HL-60 (cell line): ENCODE data around the gene PRAC1.

ENCODE experiments used
- DNase-seq, 2 experiments: peaks; one replicate each; pipeline ENCODE4 v3.0.0-alpha.2; 2010 to 2020; ENCODE audit warnings: low read depth in 1 of 2, low spot score in 1 of 2
- H3K27ac ChIP-seq: fragments of 250-450 bp; sonication (Bioruptor Pico); replicated peaks from 2 replicates; pipeline ENCODE4 v1.5.1; 2020; ENCODE audit warnings: mild to moderate bottlenecking, moderate library complexity
- H3K27me3 ChIP-seq: fragments of 250-450 bp; sonication (Bioruptor Pico); 2 replicates; pipeline ENCODE4 v1.5.1; 2021; ENCODE audit warnings: mild to moderate bottlenecking, moderate library complexity; ENCODE audit not compliant: insufficient read depth, poor library complexity, severe bottlenecking
- H3K4me3 ChIP-seq: replicated peaks from 2 replicates; pipeline ENCODE4 v1.5.1; 2011; ENCODE audit warnings: mild to moderate bottlenecking, control low read depth, low read length; ENCODE audit not compliant: insufficient read depth
- CTCF ChIP-seq: IDR thresholded peaks from one replicate; pipeline ENCODE4 v1.5.1; 2011; ENCODE audit warnings: low read length, control low read depth, inconsistent platforms; ENCODE audit not compliant: insufficient read depth
- GABPA ChIP-seq: IDR thresholded peaks from 2 replicates; pipeline ENCODE4 v1.6.1; 2012; ENCODE audit warnings: low read depth
- POLR2AphosphoS5 ChIP-seq: IDR thresholded peaks from 2 replicates; pipeline ENCODE4 v1.6.1; 2012; ENCODE audit warnings: low read depth
- SPI1 ChIP-seq: IDR thresholded peaks from 2 replicates; pipeline ENCODE4 v1.6.1; 2012; ENCODE audit warnings: low read depth, mild to moderate bottlenecking, borderline replicate concordance
- TF ChIP-seq, protein P1 (sequence below): IDR thresholded peaks from 2 replicates; pipeline ENCODE4 v1.6.1; 2012; ENCODE audit warnings: low read depth; ENCODE audit not compliant: insufficient replicate concordance

Gene PRAC1

DNA sequence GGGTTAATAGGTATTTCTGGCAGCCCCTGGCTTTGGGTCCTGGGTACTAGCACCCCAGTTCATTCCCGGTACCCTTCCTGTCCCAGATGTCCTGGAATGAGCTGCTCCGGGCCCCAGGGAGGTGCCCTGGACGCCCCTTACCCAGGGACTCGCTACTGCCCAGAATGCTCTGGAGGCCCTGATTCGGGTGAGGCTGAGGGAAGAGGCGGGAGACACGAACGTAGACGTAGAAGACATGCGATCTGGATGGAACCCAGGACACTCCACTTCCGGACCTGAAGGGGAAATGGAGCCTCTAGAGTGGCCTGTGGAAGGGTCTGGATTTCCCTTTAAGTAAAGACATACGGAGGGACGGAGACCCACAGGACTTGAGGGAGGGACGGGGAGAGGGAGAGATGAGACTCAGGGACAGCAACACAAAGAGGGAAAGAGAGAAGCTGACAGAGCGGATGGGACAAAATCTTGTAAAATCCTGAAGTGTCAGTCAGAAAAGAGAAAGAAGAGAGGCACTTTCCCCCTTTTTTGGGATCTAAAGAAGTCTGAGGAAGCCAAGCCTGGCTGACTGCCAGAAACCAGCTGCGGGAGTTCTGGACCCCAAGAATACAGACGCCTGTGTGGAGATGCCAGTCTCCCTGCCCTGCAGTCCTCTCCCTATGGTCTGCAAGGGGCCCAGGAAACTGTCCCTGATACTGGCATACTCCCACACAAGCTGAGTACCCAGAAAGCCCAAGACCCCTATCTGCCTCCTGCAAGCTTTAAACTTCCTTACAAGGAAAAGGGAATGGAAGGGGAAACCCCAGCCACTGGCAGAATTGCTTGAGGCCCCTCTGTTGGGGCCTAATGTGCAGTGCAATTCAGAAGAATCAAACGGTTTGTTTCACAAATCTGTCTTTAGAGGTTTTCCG, 7.3 kb upstream of the PRAC1 start:
- no peak for DNase-seq
- TF ChIP-seq, protein P1, sequence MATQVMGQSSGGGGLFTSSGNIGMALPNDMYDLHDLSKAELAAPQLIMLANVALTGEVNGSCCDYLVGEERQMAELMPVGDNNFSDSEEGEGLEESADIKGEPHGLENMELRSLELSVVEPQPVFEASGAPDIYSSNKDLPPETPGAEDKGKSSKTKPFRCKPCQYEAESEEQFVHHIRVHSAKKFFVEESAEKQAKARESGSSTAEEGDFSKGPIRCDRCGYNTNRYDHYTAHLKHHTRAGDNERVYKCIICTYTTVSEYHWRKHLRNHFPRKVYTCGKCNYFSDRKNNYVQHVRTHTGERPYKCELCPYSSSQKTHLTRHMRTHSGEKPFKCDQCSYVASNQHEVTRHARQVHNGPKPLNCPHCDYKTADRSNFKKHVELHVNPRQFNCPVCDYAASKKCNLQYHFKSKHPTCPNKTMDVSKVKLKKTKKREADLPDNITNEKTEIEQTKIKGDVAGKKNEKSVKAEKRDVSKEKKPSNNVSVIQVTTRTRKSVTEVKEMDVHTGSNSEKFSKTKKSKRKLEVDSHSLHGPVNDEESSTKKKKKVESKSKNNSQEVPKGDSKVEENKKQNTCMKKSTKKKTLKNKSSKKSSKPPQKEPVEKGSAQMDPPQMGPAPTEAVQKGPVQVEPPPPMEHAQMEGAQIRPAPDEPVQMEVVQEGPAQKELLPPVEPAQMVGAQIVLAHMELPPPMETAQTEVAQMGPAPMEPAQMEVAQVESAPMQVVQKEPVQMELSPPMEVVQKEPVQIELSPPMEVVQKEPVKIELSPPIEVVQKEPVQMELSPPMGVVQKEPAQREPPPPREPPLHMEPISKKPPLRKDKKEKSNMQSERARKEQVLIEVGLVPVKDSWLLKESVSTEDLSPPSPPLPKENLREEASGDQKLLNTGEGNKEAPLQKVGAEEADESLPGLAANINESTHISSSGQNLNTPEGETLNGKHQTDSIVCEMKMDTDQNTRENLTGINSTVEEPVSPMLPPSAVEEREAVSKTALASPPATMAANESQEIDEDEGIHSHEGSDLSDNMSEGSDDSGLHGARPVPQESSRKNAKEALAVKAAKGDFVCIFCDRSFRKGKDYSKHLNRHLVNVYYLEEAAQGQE: no peak
- TF ChIP-seq CTCF: no peak
- no peak for TF ChIP-seq POLR2AphosphoS5
- no peak for TF ChIP-seq SPI1
- TF ChIP-seq GABPA: no peak
- Histone ChIP-seq H3K27me3 (peaks cover 96% of the 10 kb centered on the region), H3K27ac (no peak overlapping the region), H3K4me3 (no peak overlapping the region)

- H3K4me3 ChIP-seq: no peak within 1 kb of the TSS
- no peak within 1 kb of the TSS for H3K27ac ChIP-seq
- TF ChIP-seq, protein P1: no peak
- TF ChIP-seq SPI1 (no peak), POLR2AphosphoS5 (no peak), CTCF (no peak), GABPA (no peak)
- H3K27me3 ChIP-seq: peaks cover 94% of the 10 kb centered on the region
- DNase-seq: no peak
These were observed 6.2 kb upstream of the PRAC1 start, which contains the start of gene HOXB13 for GRCh38 chr17:48728232-48729231. Gene HOXB13, minus strand, starts transcription at chr17:48728750. Its CDS starts 157 bp downstream, at chr17:48728593.

DNA sequence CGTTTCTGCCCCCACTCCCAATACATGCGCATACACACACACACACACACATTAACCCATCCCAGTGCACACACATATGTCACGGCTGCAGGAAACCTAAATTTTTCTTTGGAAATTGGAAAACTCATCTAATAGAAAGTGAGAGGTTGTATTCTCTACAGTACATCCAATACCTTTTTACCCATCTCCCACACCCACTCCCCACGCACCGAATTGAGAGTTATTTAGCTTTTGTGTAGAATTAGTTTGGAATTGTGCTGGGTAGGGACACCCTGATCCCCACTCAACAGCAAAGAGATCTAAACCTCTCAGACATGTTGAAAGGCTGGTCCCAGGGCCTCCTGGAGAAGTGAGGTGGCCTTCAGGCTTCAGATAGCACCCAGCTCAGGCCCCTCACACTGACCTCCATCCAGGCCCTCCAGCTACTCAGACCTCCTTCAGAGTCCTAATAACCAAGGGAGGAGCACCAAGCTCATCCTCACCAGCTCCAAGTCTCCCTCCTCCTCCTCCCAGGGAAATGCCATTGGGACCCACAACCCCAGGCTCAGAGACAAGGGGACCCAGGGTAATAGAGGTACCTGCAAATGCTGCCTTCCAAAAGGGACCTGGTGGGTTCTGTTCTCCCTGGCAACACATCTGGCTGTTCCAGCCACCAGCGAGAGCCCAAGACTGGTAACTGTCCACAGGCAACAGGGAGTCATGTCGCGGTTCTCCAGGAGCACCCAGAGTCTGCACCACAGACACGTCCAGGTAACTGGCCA, 5.3 kb upstream of the PRAC1 start:
- Histone ChIP-seq H3K4me3 (no peak overlapping the region), H3K27ac (no peak overlapping the region), H3K27me3 (peaks cover 94% of the 10 kb centered on the region)
- TF ChIP-seq POLR2AphosphoS5: no peak
- TF ChIP-seq, protein P1: no peak
- no peak for DNase-seq
